ENCODE results near the gene GLOD4. TPM values are rescaled to one million over a fixed set of nuclear protein-coding genes. Genes with fewer than 3 reads are reported as not detected.

GLOD4 gene
- polyA plus RNA-seq, 1 experiment: 42.2 TPM

- POLR2A ChIA-PET: interaction anchor here (0.7 kb wide), 1 partner anchor 141 kb away, joined by 4 read pairs; no protein-coding TSS in a partner anchor
These were observed 32.3 kb upstream of the GLOD4 start for GRCh38 chr17:814371-814770.

GRCh38 chr17:812638-813204 lies 30.6 kb upstream of the GLOD4 start:
- Histone ChIP-seq H3K27ac (ENCODE audit: low read depth, low read length) (no peak overlapping the region), H3K4me3 (ENCODE audit: low read depth, low read length) (no peak overlapping the region), H3K27me3 (ENCODE audit: control insufficient read depth, insufficient read depth, low read length) (no peaks in the 10 kb centered on the region), H3K9me3 (ENCODE audit: control insufficient read depth, insufficient read depth, low read length) (no peaks in the 10 kb centered on the region; the same call in 1 of the 2 replicates)
- ChIA-PET CTCF (no interaction called here), POLR2A (interaction anchor here (0.7 kb wide), 1 partner anchor 34 kb away, joined by 3 read pairs; no protein-coding TSS in a partner anchor)
- TF ChIP-seq CTCF (IDR thresholded peaks at IDR 0.05; ENCODE audit: low read depth, low read length): no peak
- DNase-seq (ENCODE audit: low read depth, low spot score): no peak

More at GRCh38 chr17:814371-814770, 32.3 kb upstream of the GLOD4 start:
- Histone ChIP-seq H3K27me3 (ENCODE audit: control insufficient read depth, insufficient read depth, low read length) (no peaks in the 10 kb centered on the region), H3K4me3 (ENCODE audit: low read depth, low read length) (no peak overlapping the region), H3K9me3 (ENCODE audit: control insufficient read depth, insufficient read depth, low read length) (no peaks in the 10 kb centered on the region; the same call in 1 of the 2 replicates), H3K27ac (ENCODE audit: low read depth, low read length) (no peak overlapping the region)
- CTCF ChIA-PET: no interaction called here
- TF ChIP-seq CTCF (IDR thresholded peaks at IDR 0.05; ENCODE audit: low read depth, low read length): no peak
- DNase-seq (ENCODE audit: low read depth, low spot score): no peak

- Histone ChIP-seq H3K27me3 (ENCODE audit: control insufficient read depth, insufficient read depth, low read length) (no peaks in the 10 kb centered on the region), H3K27ac (ENCODE audit: low read depth, low read length) (no peak overlapping the region), H3K4me3 (ENCODE audit: low read depth, low read length) (no peak overlapping the region), H3K9me3 (ENCODE audit: control insufficient read depth, insufficient read depth, low read length) (no peaks in the 10 kb centered on the region; the same call in 1 of the 2 replicates)
- DNase-seq (ENCODE audit: low read depth, low spot score): no peak
- CTCF ChIA-PET: no interaction called here
- TF ChIP-seq CTCF (IDR thresholded peaks at IDR 0.05; ENCODE audit: low read depth, low read length): no peak
- POLR2A ChIA-PET: no interaction called here
These were observed 29.1 kb upstream of the GLOD4 start for GRCh38 chr17:811051-811784.

GRCh38 chr17:807523-808294 lies 25.6 kb upstream of the GLOD4 start:
- Histone ChIP-seq H3K27ac (ENCODE audit: low read depth, low read length) (no peak overlapping the region), H3K4me3 (ENCODE audit: low read depth, low read length) (no peak overlapping the region), H3K27me3 (ENCODE audit: control insufficient read depth, insufficient read depth, low read length) (no peaks in the 10 kb centered on the region), H3K9me3 (ENCODE audit: control insufficient read depth, insufficient read depth, low read length) (no peaks in the 10 kb centered on the region; the same call in 1 of the 2 replicates)
- DNase-seq (ENCODE audit: low read depth, low spot score): no peak
- POLR2A ChIA-PET: no interaction called here
- TF ChIP-seq CTCF (IDR thresholded peaks at IDR 0.05; ENCODE audit: low read depth, low read length): no peak
- CTCF ChIA-PET: no interaction called here
